DOHH2 (cell line): ENCODE results near the gene NBPF14.
"Not testable (repeated sequence)": the region's sequence is repeated elsewhere in the genome, so short reads cannot be mapped to it uniquely, and the experiment has no call there.

Experiments used
- H3F3A ChIP-seq: fragments of 200-600 bp; sonication (generic), shearing (Covaris generic); 2 replicates; pipeline ENCODE4 v1.6.0; 2016; ENCODE audit warnings: antibody characterized with exemption, mild to moderate bottlenecking; ENCODE audit not compliant: control insufficient read depth, insufficient read depth
- H3K27ac ChIP-seq: fragments of 200-600 bp; sonication (generic); 2 replicates; pipeline ENCODE4 v1.5.1; 2014; ENCODE audit warnings: low read depth, mild to moderate bottlenecking, low read length, moderate library complexity
- H3K27me3 ChIP-seq: fragments of 200-600 bp; sonication (generic); 2 replicates; pipeline ENCODE4 v1.6.1; 2014; ENCODE audit warnings: mild to moderate bottlenecking, low read length, mixed read lengths; ENCODE audit not compliant: control insufficient read depth
- H3K36me3 ChIP-seq: fragments of 200-600 bp; sonication (generic); 2 replicates; pipeline ENCODE4 v1.6.1; 2014; ENCODE audit warnings: mild to moderate bottlenecking, low read length, moderate library complexity, mixed read lengths; ENCODE audit not compliant: control insufficient read depth
- H3K4me1 ChIP-seq: fragments of 200-600 bp; sonication (generic); 2 replicates; pipeline ENCODE4 v1.6.1; 2014; ENCODE audit warnings: mild to moderate bottlenecking, low read length, mixed read lengths; ENCODE audit not compliant: control insufficient read depth
- H3K4me2 ChIP-seq: fragments of 200-600 bp; sonication (generic); 2 replicates; pipeline ENCODE4 v1.6.0; 2014; ENCODE audit warnings: mild to moderate bottlenecking, low read length, moderate library complexity
- H3K4me3 ChIP-seq: fragments of 200-600 bp; sonication (generic); 2 replicates; pipeline ENCODE4 v1.5.1; 2014; ENCODE audit warnings: mild to moderate bottlenecking, low read length, mixed read lengths
- H3K79me2 ChIP-seq: fragments of 200-600 bp; sonication (generic); 2 replicates; pipeline ENCODE4 v1.6.1; 2014; ENCODE audit warnings: mild to moderate bottlenecking, low read length, mixed read lengths; ENCODE audit not compliant: control insufficient read depth
- H3K9me2 ChIP-seq: fragments of 200-600 bp; sonication (generic); replicated peaks from 2 replicates; pipeline ENCODE4 v1.6.1; 2014; ENCODE audit warnings: mild to moderate bottlenecking, low read length, mixed read lengths; ENCODE audit not compliant: control insufficient read depth
- H3K9me3 ChIP-seq: fragments of 200-600 bp; sonication (generic); 2 replicates; pipeline ENCODE4 v1.6.1; 2014; ENCODE audit warnings: antibody characterized with exemption, low read length, mixed read lengths; ENCODE audit not compliant: control insufficient read depth, insufficient read depth
- H4K20me1 ChIP-seq: fragments of 200-600 bp; sonication (generic); 2 replicates; pipeline ENCODE4 v1.6.0; 2014; ENCODE audit warnings: low read depth, mild to moderate bottlenecking, antibody characterized with exemption, low read length, moderate library complexity; ENCODE audit not compliant: control insufficient read depth, insufficient read depth

The NBPF14 gene, protein sequence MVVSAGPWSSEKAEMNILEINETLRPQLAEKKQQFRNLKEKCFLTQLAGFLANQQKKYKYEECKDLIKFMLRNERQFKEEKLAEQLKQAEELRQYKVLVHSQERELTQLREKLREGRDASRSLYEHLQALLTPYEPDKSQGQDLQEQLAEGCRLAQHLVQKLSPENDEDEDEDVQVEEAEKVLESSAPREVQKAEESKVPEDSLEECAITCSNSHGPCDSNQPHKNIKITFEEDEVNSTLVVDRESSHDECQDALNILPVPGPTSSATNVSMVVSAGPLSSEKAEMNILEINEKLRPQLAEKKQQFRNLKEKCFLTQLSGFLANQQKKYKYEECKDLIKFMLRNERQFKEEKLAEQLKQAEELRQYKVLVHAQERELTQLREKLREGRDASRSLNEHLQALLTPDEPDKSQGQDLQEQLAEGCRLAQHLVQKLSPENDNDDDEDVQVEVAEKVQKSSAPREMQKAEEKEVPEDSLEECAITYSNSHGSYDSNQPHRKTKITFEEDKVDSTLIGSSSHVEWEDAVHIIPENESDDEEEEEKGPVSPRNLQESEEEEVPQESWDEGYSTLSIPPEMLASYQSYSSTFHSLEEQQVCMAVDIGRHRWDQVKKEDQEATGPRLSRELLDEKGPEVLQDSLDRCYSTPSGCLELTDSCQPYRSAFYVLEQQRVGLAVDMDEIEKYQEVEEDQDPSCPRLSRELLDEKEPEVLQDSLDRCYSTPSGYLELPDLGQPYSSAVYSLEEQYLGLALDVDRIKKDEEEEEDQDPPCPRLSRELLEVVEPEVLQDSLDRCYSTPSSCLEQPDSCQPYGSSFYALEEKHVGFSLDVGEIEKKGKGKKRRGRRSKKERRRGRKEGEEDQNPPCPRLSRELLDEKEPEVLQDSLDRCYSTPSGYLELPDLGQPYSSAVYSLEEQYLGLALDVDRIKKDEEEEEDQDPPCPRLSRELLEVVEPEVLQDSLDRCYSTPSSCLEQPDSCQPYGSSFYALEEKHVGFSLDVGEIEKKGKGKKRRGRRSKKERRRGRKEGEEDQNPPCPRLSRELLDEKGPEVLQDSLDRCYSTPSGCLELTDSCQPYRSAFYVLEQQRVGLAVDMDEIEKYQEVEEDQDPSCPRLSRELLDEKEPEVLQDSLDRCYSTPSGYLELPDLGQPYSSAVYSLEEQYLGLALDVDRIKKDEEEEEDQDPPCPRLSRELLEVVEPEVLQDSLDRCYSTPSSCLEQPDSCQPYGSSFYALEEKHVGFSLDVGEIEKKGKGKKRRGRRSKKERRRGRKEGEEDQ (N-terminal part only)

DNA sequence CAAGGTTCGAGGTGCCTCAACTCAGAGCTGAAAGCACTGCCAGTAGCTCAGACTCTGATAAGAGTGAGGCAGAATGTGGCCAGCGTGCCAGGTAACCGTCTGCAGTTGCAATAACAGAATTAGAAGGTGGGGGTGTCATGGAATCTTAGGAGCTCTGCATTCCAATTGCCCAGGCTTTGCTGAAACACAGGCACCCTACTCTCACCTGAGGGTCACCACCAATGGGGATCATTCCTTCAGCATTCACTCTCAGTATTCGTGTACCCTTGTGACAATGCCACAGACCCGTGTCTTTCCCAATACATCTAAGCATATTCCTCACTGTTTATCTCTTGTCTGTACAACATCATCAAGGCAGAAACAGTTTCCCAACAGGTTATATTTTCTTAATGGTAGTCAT lies at the start of gene NBPF14:
Gene NBPF14 (minus strand): TSS at position 101 of the 400 bp plus-strand sequence. CDS start 294 bp downstream, outside the sequence.
- not testable (repeated sequence) for H3K27me3 ChIP-seq, H3K36me3 ChIP-seq, H4K20me1 ChIP-seq, H3K9me3 ChIP-seq, H3K9me2 ChIP-seq, H3K27ac ChIP-seq, H3K4me2 ChIP-seq, H3K4me1 ChIP-seq, H3K79me2 ChIP-seq, H3K4me3 ChIP-seq, H3F3A ChIP-seq

DNA sequence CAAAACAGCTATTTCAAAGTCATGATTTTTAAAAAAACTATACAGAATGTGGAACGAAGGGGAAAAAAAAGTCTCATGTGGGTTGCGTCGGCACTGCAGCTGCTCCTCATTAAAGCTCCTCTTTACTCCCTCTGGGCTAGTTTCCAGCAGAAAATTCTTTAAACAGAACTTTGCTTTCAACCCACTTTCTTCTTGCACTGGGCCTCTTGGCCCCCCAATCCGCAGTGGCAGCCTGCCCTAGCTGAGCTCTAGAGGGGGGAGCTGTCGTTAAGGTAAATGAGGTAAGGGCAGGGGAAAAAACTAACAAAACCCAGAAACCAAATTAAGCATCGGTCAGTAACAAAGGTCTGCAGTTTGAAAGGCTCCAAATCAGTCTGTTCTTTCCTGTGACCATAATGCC lies 29.6 kb upstream of the NBPF14 start:
- H4K20me1 ChIP-seq, H3K9me2 ChIP-seq, H3K36me3 ChIP-seq, H3K4me3 ChIP-seq, H3K4me2 ChIP-seq, H3K27me3 ChIP-seq, H3K27ac ChIP-seq, H3K4me1 ChIP-seq, H3K9me3 ChIP-seq, H3K79me2 ChIP-seq, H3F3A ChIP-seq: not testable (repeated sequence)

DNA sequence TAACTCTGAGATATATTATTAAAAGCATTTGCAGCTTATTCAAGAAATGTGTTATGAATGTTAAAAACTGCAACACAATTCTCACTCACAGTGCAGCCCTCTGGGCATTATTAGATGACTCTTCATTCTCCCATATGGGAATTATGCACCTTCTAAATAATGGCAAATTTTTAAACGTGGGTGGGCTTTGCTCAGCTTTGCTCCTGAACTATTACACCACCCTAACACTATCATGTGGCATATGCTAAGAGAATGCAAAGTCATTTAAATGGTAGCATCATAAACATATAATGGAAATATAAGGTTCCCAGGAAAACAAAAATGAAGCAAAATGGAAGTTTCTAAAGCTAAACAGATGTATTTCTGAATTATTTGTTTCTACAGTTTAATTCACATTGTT lies 22.4 kb upstream of the NBPF14 start:
- not testable (repeated sequence) for H3K4me3 ChIP-seq, H3K79me2 ChIP-seq, H4K20me1 ChIP-seq, H3K27ac ChIP-seq, H3K9me2 ChIP-seq, H3F3A ChIP-seq, H3K36me3 ChIP-seq, H3K9me3 ChIP-seq, H3K27me3 ChIP-seq, H3K4me2 ChIP-seq, H3K4me1 ChIP-seq

GRCh38 chr1:148605266-148605665 lies 9.5 kb upstream of the NBPF14 start:
- not testable (repeated sequence) for H4K20me1 ChIP-seq, H3F3A ChIP-seq, H3K27ac ChIP-seq, H3K27me3 ChIP-seq, H3K4me3 ChIP-seq, H3K79me2 ChIP-seq, H3K9me2 ChIP-seq, H3K4me1 ChIP-seq, H3K4me2 ChIP-seq, H3K9me3 ChIP-seq, H3K36me3 ChIP-seq

- H3K4me2 ChIP-seq, result not testable (repeated sequence)
Observed at GRCh38 chr1:148595360-148595759, 451 bp downstream of the NBPF14 start.

GRCh38 chr1:148591098-148591497 lies 4.7 kb downstream of the NBPF14 start:
- H3K79me2 ChIP-seq, H3K4me1 ChIP-seq, H4K20me1 ChIP-seq, H3K27me3 ChIP-seq, H3K9me2 ChIP-seq, H3K9me3 ChIP-seq, H3K36me3 ChIP-seq, H3K4me3 ChIP-seq, H3K4me2 ChIP-seq, H3F3A ChIP-seq, H3K27ac ChIP-seq: not testable (repeated sequence)

More at GRCh38 chr1:148595360-148595759, 451 bp downstream of the NBPF14 start:
- not testable (repeated sequence) for H3K4me1 ChIP-seq, H4K20me1 ChIP-seq, H3K4me3 ChIP-seq, H3K9me2 ChIP-seq, H3K27me3 ChIP-seq, H3K27ac ChIP-seq, H3F3A ChIP-seq, H3K79me2 ChIP-seq, H3K36me3 ChIP-seq, H3K9me3 ChIP-seq

- H3K9me3 ChIP-seq, H3K36me3 ChIP-seq, H4K20me1 ChIP-seq, H3K4me2 ChIP-seq, H3K79me2 ChIP-seq, H3K27ac ChIP-seq, H3K4me1 ChIP-seq, H3K27me3 ChIP-seq, H3F3A ChIP-seq, H3K9me2 ChIP-seq, H3K4me3 ChIP-seq: not testable (repeated sequence)
Observed at GRCh38 chr1:148532158-148532557, 63.7 kb downstream of the NBPF14 start.
